ENCODE results near the gene SLC38A1. TPM values are rescaled to one million over a fixed set of nuclear protein-coding genes. Genes with fewer than 3 reads are reported as not detected.

SLC38A1 gene
- total RNA-seq, 2 experiments from 2014 or later, result 142 TPM

DNA sequence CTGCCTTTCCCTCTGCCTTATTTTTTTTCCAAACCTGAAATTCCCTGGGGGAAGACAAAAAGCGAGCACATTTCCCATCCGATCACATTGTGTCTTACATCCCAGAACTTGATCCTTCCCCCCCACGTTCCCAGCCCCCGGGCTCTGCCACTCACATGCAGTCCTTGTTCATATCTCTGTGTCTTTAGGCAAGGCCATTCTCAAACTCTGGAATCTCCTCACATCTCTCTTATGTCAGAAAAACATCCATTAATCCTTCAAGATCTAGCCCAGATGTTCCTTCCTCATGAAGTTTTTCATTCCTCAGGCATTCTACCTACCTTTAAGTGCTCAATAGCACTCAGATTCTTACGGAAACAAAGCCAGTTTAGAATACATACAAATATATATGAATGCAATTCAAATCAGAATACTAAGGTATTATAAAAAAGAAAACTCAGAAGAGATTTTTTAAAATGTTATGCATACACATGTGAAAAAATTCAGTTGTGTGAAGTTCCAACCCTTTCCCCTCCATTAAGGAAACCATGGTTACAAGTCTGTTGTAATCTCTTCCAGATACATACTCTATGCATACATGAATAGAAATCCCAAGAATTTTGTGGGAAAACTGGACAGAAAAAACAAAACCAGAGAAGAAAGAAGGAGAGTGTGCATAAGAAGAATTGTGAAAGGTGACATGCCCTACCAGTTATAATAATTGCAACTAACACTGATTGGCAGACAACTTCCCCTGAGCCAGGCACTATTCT lies 120.3 kb downstream of the SLC38A1 start:
- Mint-ChIP-seq H3K4me3 (no peak overlapping the region), H3K36me3 (no peaks in the 10 kb centered on the region), H3K27ac (no peak overlapping the region), H3K27me3 (peaks cover 10% of the 10 kb centered on the region), H3K4me1 (ENCODE audit: low read depth) (no peaks in the 10 kb centered on the region), H3K9me3 (no peaks in the 10 kb centered on the region)
- CTCF ChIA-PET, result no interaction called here
- no peak for DNase-seq
- intact Hi-C loops (cut with micrococcal nuclease), result no loop called here
- POLR2A ChIA-PET, result no interaction called here

DNA sequence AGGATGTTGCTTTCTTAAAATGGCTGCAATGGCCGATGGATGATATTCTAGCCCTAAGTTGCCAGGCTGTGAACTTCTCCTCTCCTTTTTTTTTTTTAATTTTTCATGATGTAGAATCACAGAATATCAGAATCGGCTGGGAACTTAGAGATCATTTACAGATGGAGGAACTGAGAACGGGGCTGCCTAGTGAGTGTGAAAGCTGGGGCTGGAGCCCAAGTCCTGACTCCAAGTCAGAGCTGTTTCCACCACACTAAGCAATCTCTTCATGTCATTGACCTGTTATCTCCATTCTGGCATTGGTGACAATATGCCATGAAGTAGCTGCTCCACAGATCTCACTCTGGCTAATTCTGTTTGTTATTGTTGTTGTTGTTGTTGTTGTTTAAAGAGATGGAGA lies 121.7 kb downstream of the SLC38A1 start:
- intact Hi-C loops (cut with micrococcal nuclease), result no loop called here
- H3K27me3 Mint-ChIP-seq, result peaks cover 12% of the 10 kb centered on the region
- no peak for DNase-seq
- no peaks in the 10 kb centered on the region for H3K9me3 Mint-ChIP-seq
- no peak overlapping the region for H3K27ac Mint-ChIP-seq
- ChIA-PET POLR2A (no interaction called here), CTCF (no interaction called here)
- H3K4me1 Mint-ChIP-seq (ENCODE audit: low read depth), result no peaks in the 10 kb centered on the region
- no peaks in the 10 kb centered on the region for H3K36me3 Mint-ChIP-seq
- H3K4me3 Mint-ChIP-seq, result no peak overlapping the region

DNA sequence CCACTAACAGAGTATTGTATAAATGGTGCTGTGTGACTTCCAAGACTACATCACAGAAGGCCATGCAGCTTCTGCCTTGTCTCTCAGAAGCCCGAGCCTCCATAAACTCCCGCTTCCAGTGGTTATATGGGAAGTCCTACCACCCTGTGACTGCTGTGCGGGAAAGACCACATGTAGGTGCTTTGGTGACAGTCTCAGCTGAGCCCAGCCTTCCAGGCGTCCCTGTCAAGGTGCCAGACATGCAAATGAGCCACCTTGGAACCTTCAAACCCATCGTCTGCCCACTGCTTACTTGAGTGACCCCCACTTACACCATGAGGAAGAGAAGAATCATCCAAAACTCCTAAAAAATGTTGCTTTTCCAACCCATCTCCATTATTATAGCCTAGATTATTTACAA lies 123.0 kb downstream of the SLC38A1 start:
- CTCF ChIA-PET, result interaction anchor here (1.5 kb wide), 1 partner anchor 21 kb away, joined by 3 read pairs; no protein-coding TSS in a partner anchor
- Mint-ChIP-seq H3K4me1 (ENCODE audit: low read depth) (no peaks in the 10 kb centered on the region), H3K4me3 (no peak overlapping the region), H3K27ac (no peak overlapping the region), H3K36me3 (no peaks in the 10 kb centered on the region), H3K27me3 (peaks cover 12% of the 10 kb centered on the region), H3K9me3 (no peaks in the 10 kb centered on the region)
- POLR2A ChIA-PET, result interaction anchor here (1.6 kb wide), 1 partner anchor 32 kb away, joined by 3 read pairs; no protein-coding TSS in a partner anchor
- no peak for DNase-seq
- intact Hi-C loops (cut with micrococcal nuclease), result no loop called here

GRCh38 chr12:46144433-46144832 lies 124.4 kb downstream of the SLC38A1 start:
- ChIA-PET POLR2A (no interaction called here), CTCF (interaction anchor here (1.5 kb wide), 1 partner anchor 19 kb away, joined by 3 read pairs; no protein-coding TSS in a partner anchor)
- intact Hi-C loops (cut with micrococcal nuclease), result no loop called here
- no peak overlapping the region for H3K27ac Mint-ChIP-seq
- H3K27me3 Mint-ChIP-seq, result peaks cover 11% of the 10 kb centered on the region
- H3K36me3 Mint-ChIP-seq, result no peaks in the 10 kb centered on the region
- no peak for DNase-seq
- no peaks in the 10 kb centered on the region for H3K4me1 Mint-ChIP-seq (ENCODE audit: low read depth)
- no peak overlapping the region for H3K4me3 Mint-ChIP-seq
- no peaks in the 10 kb centered on the region for H3K9me3 Mint-ChIP-seq

DNA sequence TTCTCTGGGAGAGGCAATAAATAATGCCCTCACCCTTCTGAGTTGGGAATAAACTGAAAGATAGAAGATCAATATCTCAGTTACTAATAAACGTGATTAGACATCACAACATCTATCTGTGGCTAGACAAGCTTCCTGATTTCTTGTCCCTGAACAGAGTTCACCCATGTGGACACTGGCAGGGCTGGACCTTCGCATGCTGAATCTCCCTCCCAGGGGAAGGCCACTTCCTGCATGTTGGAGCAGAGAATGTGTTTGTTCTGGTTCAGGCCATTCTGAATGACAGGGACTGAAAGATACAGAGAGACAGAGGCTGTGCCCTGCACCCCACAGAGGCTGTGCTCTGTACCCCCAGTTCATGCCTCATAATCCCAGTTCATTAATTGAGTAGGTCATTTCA lies 132.6 kb downstream of the SLC38A1 start:
- Mint-ChIP-seq H3K27me3 (peaks cover 2% of the 10 kb centered on the region), H3K4me1 (ENCODE audit: low read depth) (no peaks in the 10 kb centered on the region), H3K36me3 (no peaks in the 10 kb centered on the region), H3K27ac (no peak overlapping the region), H3K9me3 (no peaks in the 10 kb centered on the region), H3K4me3 (no peak overlapping the region)
- POLR2A ChIA-PET, result interaction anchor here (1.4 kb wide), 1 partner anchor 11 kb away, joined by 5 read pairs; no protein-coding TSS in a partner anchor
- intact Hi-C loops (cut with micrococcal nuclease), result no loop called here
- no peak for DNase-seq
- CTCF ChIA-PET, result interaction anchor here (1.0 to 1.2 kb wide), 2 partner anchors 9 to 11 kb away, joined by 3 to 4 read pairs; no protein-coding TSS in a partner anchor

DNA sequence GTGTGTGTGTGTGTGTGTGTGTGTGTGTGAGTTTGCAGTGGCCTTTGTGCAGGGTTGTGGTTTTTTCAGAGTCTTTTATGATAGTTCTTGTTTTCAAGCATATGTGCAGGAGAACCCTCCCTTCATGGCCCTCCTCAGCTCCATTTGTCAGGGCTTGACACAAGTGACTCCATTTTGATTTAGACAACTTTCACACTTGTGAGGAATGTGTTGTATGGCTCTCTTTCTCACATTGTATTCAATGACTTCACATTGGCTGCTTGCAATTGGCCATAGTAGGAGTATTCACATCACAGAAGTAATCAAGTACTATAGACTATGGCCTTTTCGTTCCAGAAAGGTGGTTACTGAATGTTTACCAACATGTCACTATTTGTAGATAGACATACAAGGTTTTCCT lies 133.1 kb downstream of the SLC38A1 start:
- Mint-ChIP-seq H3K27me3 (peaks cover 2% of the 10 kb centered on the region), H3K4me1 (ENCODE audit: low read depth) (no peaks in the 10 kb centered on the region), H3K27ac (no peak overlapping the region), H3K9me3 (no peaks in the 10 kb centered on the region), H3K4me3 (no peak overlapping the region), H3K36me3 (no peaks in the 10 kb centered on the region)
- POLR2A ChIA-PET, result no interaction called here
- CTCF ChIA-PET, result interaction anchor here (0.9 to 1.0 kb wide), 2 partner anchors 8 to 130 kb away, joined by 3 read pairs; no protein-coding TSS in a partner anchor
- DNase-seq, result no peak
- intact Hi-C loops (cut with micrococcal nuclease), result no loop called here

DNA sequence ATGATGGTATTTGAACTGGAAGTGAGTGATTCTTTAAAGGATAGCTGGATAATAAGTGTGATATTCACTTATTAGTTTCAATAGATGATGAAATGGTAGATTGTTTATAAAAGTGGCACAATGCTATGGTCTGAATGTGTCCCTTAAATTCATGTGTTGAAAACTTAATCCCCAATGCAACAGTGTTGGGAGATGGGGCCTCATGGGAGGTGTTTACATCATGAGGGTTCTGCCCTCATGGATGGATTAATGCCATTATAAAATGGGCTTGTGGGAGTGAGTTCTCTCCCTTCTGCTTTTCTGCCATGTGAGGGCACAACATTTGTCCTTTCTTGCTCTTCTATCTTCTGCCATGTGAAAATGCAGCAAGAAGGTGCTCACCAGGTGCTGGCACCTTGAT lies 134.0 kb downstream of the SLC38A1 start:
- Mint-ChIP-seq H3K27me3 (peaks cover 2% of the 10 kb centered on the region), H3K4me3 (no peak overlapping the region), H3K27ac (no peak overlapping the region), H3K4me1 (ENCODE audit: low read depth) (no peaks in the 10 kb centered on the region), H3K9me3 (no peaks in the 10 kb centered on the region), H3K36me3 (no peaks in the 10 kb centered on the region)
- ChIA-PET POLR2A (no interaction called here), CTCF (interaction anchor here (0.9 to 1.8 kb wide), 3 partner anchors 8 to 129 kb away, joined by 3 to 7 read pairs (median 3); no protein-coding TSS in a partner anchor)
- intact Hi-C loops (cut with micrococcal nuclease), result no loop called here
- DNase-seq, result no peak

GRCh38 chr12:46134205-46134811 lies 134.5 kb downstream of the SLC38A1 start:
- POLR2A ChIA-PET, result no interaction called here
- CTCF ChIA-PET, result interaction anchor here (1.0 to 1.8 kb wide), 2 partner anchors 9 kb away, joined by 3 to 7 read pairs; no protein-coding TSS in a partner anchor
- peaks cover 2% of the 10 kb centered on the region for H3K27me3 Mint-ChIP-seq
- H3K4me1 Mint-ChIP-seq (ENCODE audit: low read depth), result no peaks in the 10 kb centered on the region
- H3K36me3 Mint-ChIP-seq, result no peaks in the 10 kb centered on the region
- intact Hi-C loops (cut with micrococcal nuclease), result no loop called here
- no peak for DNase-seq
- H3K4me3 Mint-ChIP-seq, result no peak overlapping the region
- no peaks in the 10 kb centered on the region for H3K9me3 Mint-ChIP-seq
- no peak overlapping the region for H3K27ac Mint-ChIP-seq

DNA sequence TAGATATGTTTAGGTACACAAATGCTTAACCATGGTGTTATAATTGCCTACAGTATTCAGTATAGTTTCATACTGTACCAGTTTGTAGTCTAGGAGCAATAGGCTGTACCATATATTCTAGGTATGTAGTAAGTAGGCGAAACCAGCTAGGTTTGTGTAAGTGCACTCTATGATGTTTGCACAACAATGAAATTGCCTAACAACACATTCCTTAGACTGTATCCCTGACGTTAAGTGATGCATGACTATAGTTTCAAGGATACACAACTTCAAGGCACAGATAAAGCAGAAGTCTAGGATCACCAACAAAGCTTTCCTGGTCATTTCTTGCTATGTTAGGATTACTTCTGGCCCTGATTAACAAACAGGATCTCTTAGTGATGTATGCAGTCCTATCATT lies 135.1 kb downstream of the SLC38A1 start:
- peaks cover 4% of the 10 kb centered on the region for H3K27me3 Mint-ChIP-seq
- H3K27ac Mint-ChIP-seq, result no peak overlapping the region
- ChIA-PET POLR2A (no interaction called here), CTCF (interaction anchor here (1.0 to 1.8 kb wide), 2 partner anchors 9 kb away, joined by 3 to 7 read pairs; no protein-coding TSS in a partner anchor)
- no peak for DNase-seq
- no peak overlapping the region for H3K4me3 Mint-ChIP-seq
- H3K36me3 Mint-ChIP-seq, result no peaks in the 10 kb centered on the region
- no peaks in the 10 kb centered on the region for H3K4me1 Mint-ChIP-seq (ENCODE audit: low read depth)
- no peaks in the 10 kb centered on the region for H3K9me3 Mint-ChIP-seq
- intact Hi-C loops (cut with micrococcal nuclease), result no loop called here

Other genes with a start within 250 kb of the SLC38A1 start
- 100 to 1,000 TPM; 173 to 187 TPM for gene SLC38A2, start 103.7 kb upstream of the SLC38A1 start, total RNA-seq

Measured in activated CD4-positive, alpha-beta memory T cell treated with anti-CD3 and anti-CD28 coated beads for 36 hours (primary cell).